ENCODE results near the gene ENO2.

The ENO2 gene

DNA sequence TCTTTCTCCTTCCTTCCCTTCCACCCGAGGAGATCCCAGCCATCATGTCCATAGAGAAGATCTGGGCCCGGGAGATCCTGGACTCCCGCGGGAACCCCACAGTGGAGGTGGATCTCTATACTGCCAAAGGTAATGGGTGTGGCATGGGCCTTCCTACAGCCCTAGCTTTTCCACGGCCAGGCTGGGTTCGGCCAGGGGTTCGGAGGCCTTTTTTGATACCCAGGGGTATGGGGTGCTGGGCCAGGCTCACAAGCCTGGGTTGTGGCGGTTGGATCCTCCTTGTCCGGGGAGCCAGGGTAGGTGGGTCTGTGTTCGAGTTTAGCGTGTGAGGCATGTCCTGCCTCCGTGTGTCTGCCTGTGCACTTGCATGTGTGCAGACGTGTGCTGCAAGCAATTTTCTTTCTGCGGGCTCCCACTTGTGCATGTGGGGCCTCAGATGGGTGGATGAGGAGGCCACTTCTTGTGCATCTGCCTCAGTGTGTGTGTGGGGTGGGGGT, 1.5 kb downstream of the ENO2 start:
- DNase-seq: no peak

GRCh38 chr12:6916426-6917200, 2.2 kb downstream of the ENO2 start:
- DNase-seq: no peak

DNA sequence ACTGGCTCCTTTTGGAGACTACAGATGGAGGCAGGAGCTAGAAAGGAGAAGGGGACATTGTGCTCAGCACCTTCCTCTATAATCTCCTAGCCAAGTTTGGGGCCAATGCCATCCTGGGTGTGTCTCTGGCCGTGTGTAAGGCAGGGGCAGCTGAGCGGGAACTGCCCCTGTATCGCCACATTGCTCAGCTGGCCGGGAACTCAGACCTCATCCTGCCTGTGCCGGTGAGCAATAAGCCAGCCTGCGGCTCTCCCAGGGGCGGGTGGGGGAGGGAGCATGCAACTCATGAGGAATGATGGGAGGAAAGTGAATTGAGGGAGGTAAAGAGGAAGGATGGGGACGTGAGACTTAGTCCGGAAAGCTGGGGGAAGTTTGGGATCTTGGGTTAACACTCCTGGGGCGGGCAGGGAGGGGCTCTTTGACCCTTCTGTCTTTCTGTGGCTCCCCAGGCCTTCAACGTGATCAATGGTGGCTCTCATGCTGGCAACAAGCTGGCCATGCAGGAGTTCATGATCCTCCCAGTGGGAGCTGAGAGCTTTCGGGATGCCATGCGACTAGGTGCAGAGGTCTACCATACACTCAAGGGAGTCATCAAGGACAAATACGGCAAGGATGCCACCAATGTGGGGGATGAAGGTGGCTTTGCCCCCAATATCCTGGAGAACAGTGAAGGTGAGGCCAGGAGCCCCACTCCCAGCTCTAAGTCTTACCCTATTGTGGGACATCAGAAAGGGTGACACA, 3.3 kb downstream of the ENO2 start:
- DNase-seq: no peak

DNA sequence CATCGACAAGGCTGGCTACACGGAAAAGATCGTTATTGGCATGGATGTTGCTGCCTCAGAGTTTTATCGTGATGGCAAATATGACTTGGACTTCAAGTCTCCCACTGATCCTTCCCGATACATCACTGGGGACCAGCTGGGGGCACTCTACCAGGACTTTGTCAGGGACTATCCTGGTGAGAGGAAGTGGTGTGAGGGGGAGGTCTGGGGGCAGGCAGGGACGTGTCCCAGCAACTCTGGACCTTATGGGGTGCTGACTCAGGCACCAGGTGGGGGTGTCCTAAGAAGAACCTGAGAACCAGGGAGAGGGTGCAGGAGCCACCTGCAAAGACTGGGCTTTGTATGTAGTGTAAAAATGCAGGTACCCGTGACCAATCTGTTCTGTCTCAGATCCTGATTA, 5.2 kb downstream of the ENO2 start:
- DNase-seq: no peak

DNA sequence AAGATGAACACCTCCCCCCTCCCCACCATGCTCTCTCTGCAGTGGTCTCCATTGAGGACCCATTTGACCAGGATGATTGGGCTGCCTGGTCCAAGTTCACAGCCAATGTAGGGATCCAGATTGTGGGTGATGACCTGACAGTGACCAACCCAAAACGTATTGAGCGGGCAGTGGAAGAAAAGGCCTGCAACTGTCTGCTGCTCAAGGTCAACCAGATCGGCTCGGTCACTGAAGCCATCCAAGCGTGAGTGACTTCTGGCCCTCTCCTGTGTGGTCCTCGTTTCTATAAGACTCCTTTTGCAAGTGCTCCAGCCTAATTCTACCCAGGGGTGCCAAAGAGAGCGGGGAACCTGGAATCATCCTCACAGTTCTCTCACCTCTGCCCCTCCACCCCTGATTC, 7.2 kb downstream of the ENO2 start:
- no peak for DNase-seq

GRCh38 chr12:6921996-6922946, 7.9 kb downstream of the ENO2 start:
- DNase-seq: no peak

GRCh38 chr12:6923003-6923732, 8.8 kb downstream of the ENO2 start:
- no peak for DNase-seq

GRCh38 chr12:6923851-6924250, 9.5 kb downstream of the ENO2 start:
- DNase-seq: no peak

- no peak for DNase-seq
Measured at GRCh38 chr12:6925239-6925539, 10.8 kb downstream of the ENO2 start.

DNA sequence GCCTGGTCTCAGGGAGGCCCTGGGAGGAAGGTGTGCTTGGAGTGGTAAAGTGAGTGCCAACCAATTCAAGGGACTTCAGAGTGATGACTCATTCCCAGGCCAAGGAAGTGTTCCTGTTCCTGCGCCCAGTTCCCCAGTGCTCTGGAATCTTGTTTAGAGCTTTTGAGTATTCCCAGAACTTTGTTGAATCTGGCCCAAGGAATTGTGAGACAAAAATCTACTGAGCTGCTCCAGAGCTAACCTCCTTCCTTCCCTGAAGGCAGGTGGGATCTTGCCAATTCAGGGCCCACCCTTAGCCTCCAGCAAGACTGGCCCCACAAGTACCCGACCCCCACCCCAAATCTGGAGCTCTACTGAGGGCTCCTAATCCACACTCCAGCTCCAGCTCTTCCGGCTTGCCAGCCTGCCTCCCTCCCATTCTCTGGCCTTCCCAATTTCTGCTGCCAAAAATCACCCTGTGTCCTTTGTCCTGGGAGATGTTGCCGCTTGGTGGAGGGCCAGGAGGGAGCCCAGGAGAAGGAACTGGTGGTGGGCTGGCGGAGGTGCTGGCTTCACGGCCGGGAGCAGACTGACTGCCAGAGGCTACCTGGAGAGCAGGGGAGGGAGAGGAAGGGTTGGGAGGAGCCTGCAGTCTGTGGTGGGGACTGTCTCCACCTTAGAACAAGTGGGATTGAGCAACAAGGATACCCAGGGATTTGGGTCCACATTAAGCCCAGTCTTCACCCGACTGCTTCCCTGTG, 11.3 kb downstream of the ENO2 start:
- no peak for DNase-seq

GRCh38 chr12:6927379-6928021, 13.1 kb downstream of the ENO2 start, which contains the start of gene ATN1:
Gene ATN1 (plus strand): TSS chr12:6927959. CDS start chr12:6934002, 6,043 bp downstream.
- no peak for DNase-seq

- DNase-seq: no peak
Measured at GRCh38 chr12:6928022-6928702, 13.8 kb downstream of the ENO2 start.

- no peak for DNase-seq
Measured at GRCh38 chr12:6928703-6929407, 14.5 kb downstream of the ENO2 start.

GRCh38 chr12:6929466-6930452, 15.4 kb downstream of the ENO2 start:
- DNase-seq: no peak

DNA sequence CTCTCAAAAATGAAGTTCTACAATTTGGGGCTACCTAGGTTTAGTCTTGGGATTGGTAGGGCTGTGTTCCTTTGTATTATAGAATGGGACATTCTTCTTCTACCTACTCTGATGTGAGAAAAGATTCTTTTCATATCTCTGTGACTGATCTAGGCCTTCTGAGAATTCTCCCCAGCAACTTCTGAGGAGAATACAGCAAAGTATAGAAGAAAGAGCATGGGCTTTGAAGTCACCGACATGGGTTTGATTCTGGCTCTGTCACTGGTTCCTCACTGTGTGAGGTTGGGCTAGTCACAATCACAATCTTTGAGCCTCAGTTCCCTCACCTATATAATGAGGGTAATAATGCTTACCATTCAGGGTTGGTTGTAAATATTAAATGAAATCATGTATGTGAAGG, 18.4 kb downstream of the ENO2 start:
- no peak for DNase-seq

DNA sequence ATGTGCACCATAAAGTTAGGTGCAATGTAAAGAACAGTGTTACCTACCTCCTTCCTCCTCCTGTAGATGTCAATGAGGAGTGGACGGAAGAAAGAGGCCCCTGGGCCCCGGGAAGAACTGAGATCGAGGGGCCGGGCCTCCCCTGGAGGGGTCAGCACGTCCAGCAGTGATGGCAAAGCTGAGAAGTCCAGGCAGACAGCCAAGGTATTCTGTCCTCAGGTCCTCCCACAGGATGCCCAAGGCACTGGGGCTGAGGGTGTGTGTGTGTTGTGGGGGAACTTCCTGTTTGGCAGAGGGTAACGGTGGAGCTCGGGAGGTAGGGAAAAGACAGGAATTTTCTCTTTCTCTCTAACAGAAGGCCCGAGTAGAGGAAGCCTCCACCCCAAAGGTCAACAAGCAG, 19.7 kb downstream of the ENO2 start:
- DNase-seq: no peak

GRCh38 chr12:6935371-6936193, 21.2 kb downstream of the ENO2 start:
- no peak for DNase-seq

DNA sequence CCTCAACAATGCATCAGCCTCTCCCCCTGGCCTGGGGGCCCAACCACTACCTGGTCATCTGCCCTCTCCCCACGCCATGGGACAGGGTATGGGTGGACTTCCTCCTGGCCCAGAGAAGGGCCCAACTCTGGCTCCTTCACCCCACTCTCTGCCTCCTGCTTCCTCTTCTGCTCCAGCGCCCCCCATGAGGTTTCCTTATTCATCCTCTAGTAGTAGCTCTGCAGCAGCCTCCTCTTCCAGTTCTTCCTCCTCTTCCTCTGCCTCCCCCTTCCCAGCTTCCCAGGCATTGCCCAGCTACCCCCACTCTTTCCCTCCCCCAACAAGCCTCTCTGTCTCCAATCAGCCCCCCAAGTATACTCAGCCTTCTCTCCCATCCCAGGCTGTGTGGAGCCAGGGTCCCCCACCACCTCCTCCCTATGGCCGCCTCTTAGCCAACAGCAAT, 21.8 kb downstream of the ENO2 start:
- DNase-seq: no peak

All from NCI-H2107 (cell line).